GM19035 (cell line): ENCODE results near the gene CEBPZOS.
"Not testable (repeated sequence)": the region's sequence is repeated elsewhere in the genome, so short reads cannot be mapped to it uniquely, and the experiment has no call there.

Experiments used
- ATAC-seq: cut with Tn5 transposase; IDR thresholded peaks from one replicate; pipeline ENCODE4 v1.9.1; 2021; ENCODE audit not compliant: unreplicated experiment

CEBPZOS gene

DNA sequence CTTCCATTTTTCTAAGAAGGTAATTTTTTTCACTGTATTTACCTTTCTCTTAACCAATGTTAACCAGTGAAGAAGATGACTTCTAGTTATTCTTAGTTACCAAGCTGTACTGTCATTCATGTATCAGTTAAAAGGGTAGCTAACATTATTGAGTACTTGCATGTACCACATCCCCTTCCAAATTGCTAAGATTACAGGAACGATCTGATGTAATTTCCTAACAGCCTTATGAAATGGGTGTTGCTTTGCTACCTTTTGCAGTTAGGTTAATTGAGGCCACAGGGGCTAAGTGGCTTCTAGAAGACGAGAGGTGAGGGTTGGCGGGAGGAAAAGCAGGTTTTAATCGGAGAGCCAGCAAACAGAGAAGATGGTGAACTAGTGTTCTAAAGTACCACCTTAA, 6.0 kb upstream of the CEBPZOS start:
- no peak for ATAC-seq

DNA sequence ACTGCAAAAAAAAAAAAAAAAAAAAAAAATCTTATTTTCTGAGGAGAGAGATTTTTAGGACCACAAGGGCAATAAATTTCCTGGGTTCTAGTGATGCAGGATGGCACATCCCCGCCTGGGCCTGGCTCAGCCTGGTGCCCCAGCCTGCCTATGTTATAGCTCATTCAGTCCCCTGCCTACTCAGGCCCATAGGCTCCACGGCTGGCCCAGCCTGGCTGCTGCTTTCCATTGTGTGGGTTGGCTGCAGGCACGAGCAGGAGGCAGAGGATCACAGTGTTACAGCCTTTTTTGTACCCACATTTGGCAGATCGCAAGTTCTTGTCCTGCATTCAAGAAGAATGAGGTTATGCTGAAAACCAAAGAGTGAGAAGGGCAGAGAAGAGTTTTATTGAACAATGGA, 5.0 kb upstream of the CEBPZOS start:
- ATAC-seq: no peak

- ATAC-seq: no peak
Measured at GRCh38 chr2:37191747-37192146, 4.5 kb upstream of the CEBPZOS start.

DNA sequence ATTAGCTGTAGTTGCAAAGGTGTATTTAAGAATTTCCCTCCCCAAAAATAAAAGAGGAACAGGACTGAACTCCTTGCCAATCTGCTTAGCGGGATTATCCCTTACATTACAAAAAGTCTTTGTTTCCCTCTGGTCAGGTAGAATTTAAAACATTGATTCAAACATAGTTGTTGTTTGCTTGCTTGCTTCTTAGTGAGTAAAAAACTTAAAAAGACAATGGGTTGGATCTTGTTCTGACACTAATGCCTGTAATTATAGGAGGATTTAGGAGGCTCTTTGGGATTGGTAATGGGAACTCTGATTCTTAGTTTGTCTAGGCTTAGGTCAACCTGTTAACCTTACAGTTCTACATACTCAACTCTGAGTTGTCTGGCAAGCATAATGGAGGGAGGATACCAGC, 3.7 kb upstream of the CEBPZOS start:
- no peak for ATAC-seq

DNA sequence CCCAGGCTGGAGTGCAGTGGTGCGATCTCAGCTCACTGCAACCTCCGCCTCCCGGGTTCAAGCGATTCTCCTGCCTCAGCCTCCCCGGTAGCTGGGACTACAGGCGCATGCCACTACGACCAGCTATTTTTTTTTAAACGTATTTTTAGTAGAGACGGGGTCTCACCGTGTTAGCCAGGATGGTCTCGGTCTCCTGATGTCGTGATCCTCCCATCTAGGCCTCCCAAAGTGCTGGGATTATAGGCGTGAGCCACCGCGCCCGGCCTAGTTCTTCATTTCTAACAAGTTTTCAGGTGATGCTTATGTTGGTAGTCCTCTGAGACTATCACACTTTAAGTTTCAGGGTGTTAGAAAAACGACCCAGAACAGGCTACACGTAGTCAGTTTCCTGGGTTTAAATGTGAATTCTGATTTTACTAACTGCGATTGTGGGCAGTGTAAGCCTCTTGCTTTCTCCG, 405 bp upstream of the CEBPZOS start:
- ATAC-seq: not testable (repeated sequence)

DNA sequence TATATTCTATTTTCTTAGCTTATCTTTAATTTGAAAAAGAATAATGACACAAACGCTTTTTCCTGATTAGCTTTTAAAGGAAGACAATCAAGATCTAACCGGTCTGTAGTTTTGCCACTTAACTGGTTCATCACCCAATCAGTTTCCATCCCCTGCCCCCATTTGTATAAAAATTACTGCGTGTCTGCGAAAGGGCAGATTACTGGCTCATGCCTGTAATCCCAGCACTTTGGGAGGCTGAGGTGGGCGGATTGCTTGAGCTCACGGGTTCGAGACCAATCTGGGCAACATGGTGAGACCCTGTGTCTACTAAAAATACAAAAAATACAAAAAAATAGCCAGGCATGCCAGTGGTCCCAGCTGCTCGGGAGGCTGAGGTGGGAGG, 2.4 kb downstream of the CEBPZOS start:
- ATAC-seq: no peak

DNA sequence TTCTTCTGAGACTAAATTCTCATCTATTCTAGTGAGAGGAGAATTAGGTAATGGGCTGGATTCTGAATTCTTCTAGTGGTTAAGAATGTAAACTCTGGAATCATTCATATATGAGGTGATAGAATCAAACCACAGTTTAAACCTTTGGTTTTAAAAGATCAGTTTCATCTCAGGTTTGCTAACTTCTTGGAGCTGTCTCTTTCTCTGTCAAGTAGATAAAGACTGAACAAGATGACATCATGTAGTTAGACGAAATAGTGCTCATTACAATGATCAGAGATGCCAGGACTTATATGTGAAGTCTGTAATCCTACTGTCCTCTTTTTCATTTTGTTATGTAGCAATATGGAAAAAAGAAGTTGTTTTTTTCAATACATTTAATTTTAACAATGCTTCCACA, 4.9 kb downstream of the CEBPZOS start:
- ATAC-seq: no peak

- no peak for ATAC-seq
Measured at GRCh38 chr2:37201766-37202165, 5.5 kb downstream of the CEBPZOS start.

DNA sequence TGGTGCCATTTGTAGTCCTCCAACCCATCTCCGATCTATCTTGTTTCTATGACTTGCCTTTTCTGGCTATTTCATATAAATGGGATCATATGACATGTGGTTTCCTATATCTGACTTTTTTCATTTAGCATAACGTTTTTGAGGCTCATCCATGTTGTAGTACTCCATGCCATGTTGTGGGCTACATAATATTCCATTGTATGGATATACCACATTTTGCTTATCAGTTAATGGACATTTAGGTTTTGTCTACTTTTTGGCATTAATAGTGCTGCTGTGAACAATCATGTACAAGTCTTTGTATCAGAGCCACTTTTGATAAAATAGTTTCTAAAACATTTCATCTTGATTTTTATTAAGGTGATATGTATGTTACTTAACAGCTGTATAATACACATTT, 7.4 kb downstream of the CEBPZOS start:
- no peak for ATAC-seq

GRCh38 chr2:37205071-37205661, 8.9 kb downstream of the CEBPZOS start:
- not testable (repeated sequence) for ATAC-seq

DNA sequence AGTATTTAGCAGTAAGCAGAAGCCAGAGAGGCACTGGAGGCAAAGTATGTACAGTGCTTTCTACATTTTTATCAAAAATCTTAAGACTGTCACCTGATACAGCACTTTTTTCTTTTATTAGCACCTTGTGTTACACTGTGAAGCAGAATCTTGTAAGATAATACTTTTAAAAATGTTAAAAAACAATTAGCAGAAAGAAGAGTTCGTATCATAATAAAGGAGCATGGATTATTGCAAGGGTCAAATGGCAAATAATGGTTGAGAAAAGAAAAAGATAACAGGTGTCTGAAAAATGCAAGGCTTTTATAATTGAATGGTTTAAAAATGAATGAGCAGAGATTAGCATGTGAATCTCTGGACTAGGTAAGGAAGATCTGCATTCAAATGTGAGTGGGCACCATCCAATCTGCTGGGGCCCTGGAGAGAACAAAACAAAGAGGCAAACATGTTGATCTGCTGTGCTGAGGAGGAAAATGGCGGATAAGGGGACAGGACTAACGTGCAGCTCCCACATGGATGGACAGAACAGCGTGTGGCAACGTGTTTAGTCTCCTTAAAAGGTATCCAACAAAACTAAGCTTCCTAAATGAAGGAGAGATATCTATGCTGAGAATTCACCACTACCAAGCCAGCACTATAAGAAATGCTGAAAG, 9.5 kb downstream of the CEBPZOS start:
- no peak for ATAC-seq

GRCh38 chr2:37206760-37207159, 10.5 kb downstream of the CEBPZOS start:
- not testable (repeated sequence) for ATAC-seq

GRCh38 chr2:37211212-37211611, 14.9 kb downstream of the CEBPZOS start:
- ATAC-seq: no peak

DNA sequence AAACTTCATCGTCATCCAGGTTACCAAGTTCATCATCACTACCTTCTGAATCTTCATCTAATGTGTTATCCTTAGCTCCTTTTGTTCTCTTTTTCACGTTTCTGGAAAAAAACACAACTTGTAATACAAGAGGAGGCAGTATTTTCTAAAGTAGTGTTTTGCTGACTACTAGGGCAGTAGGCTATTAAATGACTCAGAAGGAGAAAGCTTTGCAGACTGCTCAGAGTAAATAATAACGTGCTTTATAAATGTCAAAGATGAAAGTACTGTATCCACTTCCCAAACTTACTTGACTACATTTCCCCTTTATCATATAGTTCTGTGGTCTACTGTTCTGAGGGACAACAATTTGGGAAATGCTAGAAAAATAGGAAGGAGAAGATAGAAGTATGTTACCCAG, 15.6 kb downstream of the CEBPZOS start:
- ATAC-seq: no peak

- ATAC-seq: no peak
Measured at GRCh38 chr2:37215250-37215649, 19.0 kb downstream of the CEBPZOS start.

DNA sequence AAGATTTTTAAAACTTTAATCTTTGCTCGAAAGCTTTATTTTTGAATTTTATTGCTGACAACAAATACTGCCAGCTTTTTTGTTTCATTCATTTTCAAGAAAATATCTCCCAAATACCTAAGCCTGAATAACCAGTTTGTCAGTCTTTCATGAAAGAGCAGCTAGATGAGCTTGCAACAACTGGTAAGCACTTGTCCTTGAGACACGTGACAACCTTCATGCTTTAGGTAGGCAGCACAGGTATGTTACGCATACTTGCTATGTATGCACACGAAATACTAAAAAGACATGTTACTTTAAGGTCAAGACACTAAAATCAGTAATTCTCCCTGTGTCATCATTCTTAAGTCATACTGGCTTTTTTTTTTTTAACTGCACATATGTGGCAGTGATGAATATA, 22.8 kb downstream of the CEBPZOS start:
- ATAC-seq: no peak

DNA sequence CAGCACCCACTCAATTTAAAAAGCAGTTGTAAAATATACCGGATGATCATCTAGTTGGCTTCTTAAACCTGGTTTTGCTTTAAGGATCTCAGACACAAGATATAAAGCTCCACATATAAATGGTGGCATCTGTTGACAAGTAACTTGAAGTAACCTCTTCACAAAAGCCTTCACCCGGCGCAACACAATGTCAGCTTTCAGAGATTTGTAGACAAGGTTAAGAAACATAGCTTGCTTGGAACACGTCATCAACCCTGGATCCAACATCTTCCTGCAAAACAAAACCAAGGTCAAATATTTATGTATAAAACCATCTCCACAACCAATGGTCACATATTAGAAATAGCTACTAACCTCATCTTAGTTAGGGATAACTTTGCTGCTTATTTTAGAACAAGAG, 26.8 kb downstream of the CEBPZOS start:
- no peak for ATAC-seq

- no peak for ATAC-seq
Measured at GRCh38 chr2:37224063-37224462, 27.8 kb downstream of the CEBPZOS start.

- not testable (repeated sequence) for ATAC-seq
Measured at GRCh38 chr2:37225129-37225528, 28.8 kb downstream of the CEBPZOS start.

DNA sequence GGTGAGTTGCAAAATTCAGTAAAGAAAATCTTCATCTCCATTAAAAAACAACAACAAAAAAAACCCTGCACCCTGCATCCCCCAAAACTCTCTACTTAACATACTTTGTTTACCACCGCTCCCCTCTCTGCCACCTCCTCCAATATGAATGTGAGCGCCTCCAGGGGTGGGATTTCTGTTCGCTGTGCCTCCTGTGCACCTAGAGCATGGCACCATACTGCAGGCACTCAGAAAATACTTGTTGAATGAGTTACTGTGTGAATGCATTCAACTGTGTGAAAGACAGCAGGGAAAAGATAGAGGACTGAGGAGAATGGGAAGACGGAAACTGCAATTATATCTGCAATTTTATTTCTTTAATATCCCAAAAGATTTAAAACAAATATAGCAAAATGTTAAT, 30.6 kb downstream of the CEBPZOS start:
- ATAC-seq: no peak

GRCh38 chr2:37228788-37229187, 32.5 kb downstream of the CEBPZOS start:
- no peak for ATAC-seq

- no peak for ATAC-seq
Measured at GRCh38 chr2:37230581-37230980, 34.3 kb downstream of the CEBPZOS start.
